ENCODE measurements around the gene LPP. TPM values are rescaled to one million over a fixed set of nuclear protein-coding genes. Genes with fewer than 3 reads are reported as not detected.

Gene LPP
- total RNA-seq, 1 experiment from 2014 or later, result 148 TPM

DNA sequence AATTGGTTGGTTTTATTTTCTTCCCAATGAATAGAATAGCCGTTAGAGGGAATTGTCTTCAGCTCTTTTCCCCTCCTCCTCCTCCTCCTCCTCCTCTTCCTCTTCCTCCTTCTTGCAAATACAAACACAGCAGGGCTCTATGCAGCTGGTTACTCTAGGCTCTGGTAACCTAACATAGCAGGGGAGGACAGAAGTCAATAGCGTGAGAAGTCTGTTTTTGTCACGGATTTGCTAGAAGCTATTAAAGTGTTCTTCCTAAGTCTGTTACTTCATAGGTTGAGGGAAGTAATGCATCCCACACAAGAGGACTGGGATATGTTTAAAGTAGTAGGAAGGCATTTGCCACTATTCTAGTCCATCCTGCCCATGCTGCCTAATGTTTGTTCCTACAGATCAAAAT, 643.1 kb downstream of the LPP start:
- Histone ChIP-seq H3K4me3 (no peak overlapping the region), H3K27ac (no peak overlapping the region), H4K20me1 (ENCODE audit: insufficient read depth) (no peaks in the 10 kb centered on the region), H3K4me2 (no peak overlapping the region), H3K36me3 (ENCODE audit: low read depth) (no peaks in the 10 kb centered on the region), H2AFZ (no peak overlapping the region), H3K27me3 (ENCODE audit: insufficient read depth, low read depth) (no peaks in the 10 kb centered on the region), H3K9me3 (ENCODE audit: insufficient read depth, low read depth) (no peaks in the 10 kb centered on the region), H3F3A (ENCODE audit: insufficient read depth, low read depth) (no peaks in the 10 kb centered on the region), H3K9me2 (ENCODE audit: insufficient read depth) (no peaks in the 10 kb centered on the region), H3K79me2 (ENCODE audit: low read depth) (no peaks in the 10 kb centered on the region), H3K4me1 (replicated peaks; ENCODE audit: insufficient read depth) (no peaks in the 10 kb centered on the region)
- intact Hi-C loops (cut with micrococcal nuclease; ENCODE audit: unreplicated experiment), result no loop called here
- no TSS peak for BruUV-seq (replicated peaks)
- DNase-seq, result no peak
- ChIA-PET POLR2A (ENCODE audit: unreplicated experiment) (interaction anchor here (0.6 kb wide), 1 partner anchor 1075 kb away, joined by 6 read pairs; no protein-coding TSS in a partner anchor), CTCF (no interaction called here)
- TF ChIP-seq EZH2 (IDR thresholded peaks at IDR 0.05; ENCODE audit: low read depth), result no peak
- TF ChIP-seq, protein P1, sequence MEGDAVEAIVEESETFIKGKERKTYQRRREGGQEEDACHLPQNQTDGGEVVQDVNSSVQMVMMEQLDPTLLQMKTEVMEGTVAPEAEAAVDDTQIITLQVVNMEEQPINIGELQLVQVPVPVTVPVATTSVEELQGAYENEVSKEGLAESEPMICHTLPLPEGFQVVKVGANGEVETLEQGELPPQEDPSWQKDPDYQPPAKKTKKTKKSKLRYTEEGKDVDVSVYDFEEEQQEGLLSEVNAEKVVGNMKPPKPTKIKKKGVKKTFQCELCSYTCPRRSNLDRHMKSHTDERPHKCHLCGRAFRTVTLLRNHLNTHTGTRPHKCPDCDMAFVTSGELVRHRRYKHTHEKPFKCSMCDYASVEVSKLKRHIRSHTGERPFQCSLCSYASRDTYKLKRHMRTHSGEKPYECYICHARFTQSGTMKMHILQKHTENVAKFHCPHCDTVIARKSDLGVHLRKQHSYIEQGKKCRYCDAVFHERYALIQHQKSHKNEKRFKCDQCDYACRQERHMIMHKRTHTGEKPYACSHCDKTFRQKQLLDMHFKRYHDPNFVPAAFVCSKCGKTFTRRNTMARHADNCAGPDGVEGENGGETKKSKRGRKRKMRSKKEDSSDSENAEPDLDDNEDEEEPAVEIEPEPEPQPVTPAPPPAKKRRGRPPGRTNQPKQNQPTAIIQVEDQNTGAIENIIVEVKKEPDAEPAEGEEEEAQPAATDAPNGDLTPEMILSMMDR (conservative IDR thresholded peaks at IDR 0.05), result no peak

DNA sequence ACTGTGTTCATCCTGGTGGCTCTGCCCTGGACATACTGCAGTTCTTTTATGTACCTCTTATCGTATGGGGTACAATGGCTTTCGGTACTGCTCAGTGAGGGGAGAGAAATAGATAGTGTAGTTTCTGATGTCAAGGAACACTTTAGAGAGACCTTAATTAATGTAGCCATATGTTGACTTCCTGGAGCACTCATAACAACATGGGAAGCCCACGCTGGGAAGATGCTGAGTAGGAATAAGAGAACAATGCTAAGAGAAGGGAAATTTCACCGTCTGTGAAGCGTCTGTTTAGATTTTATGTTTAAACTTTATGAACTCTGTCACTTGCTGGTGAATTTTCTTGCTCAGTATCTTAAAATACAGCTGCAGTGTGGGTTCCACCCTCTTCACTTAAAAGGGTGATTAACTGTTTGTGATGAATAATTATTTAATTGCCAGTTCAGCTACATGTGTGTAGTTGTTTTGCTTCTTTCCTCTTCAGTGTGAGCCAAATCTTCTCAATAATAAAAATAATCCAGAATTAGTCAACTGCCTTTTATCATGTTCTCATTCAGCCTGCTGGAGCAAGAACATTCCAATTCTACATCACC, 644.7 kb downstream of the LPP start:
- ChIA-PET POLR2A (ENCODE audit: unreplicated experiment) (no interaction called here), CTCF (no interaction called here)
- no peaks in the 10 kb centered on the region for H3K27me3 ChIP-seq (ENCODE audit: insufficient read depth, low read depth)
- H3K9me3 ChIP-seq (ENCODE audit: insufficient read depth, low read depth), result no peaks in the 10 kb centered on the region
- H2AFZ ChIP-seq, result no peak overlapping the region
- no peaks in the 10 kb centered on the region for H3K79me2 ChIP-seq (ENCODE audit: low read depth)
- no peak overlapping the region for H3K4me2 ChIP-seq
- no peak for DNase-seq
- no peaks in the 10 kb centered on the region for H4K20me1 ChIP-seq (ENCODE audit: insufficient read depth)
- H3K4me3 ChIP-seq, result no peak overlapping the region
- H3K4me1 ChIP-seq (replicated peaks; ENCODE audit: insufficient read depth), result no peaks in the 10 kb centered on the region
- no TSS peak for BruUV-seq (replicated peaks)
- H3F3A ChIP-seq (ENCODE audit: insufficient read depth, low read depth), result no peaks in the 10 kb centered on the region
- H3K9me2 ChIP-seq (ENCODE audit: insufficient read depth), result no peaks in the 10 kb centered on the region
- intact Hi-C loops (cut with micrococcal nuclease; ENCODE audit: unreplicated experiment), result no loop called here
- no peaks in the 10 kb centered on the region for H3K36me3 ChIP-seq (ENCODE audit: low read depth)
- TF ChIP-seq, protein P1 (conservative IDR thresholded peaks at IDR 0.05), result no peak
- no peak for TF ChIP-seq EZH2 (IDR thresholded peaks at IDR 0.05; ENCODE audit: low read depth)
- no peak overlapping the region for H3K27ac ChIP-seq

DNA sequence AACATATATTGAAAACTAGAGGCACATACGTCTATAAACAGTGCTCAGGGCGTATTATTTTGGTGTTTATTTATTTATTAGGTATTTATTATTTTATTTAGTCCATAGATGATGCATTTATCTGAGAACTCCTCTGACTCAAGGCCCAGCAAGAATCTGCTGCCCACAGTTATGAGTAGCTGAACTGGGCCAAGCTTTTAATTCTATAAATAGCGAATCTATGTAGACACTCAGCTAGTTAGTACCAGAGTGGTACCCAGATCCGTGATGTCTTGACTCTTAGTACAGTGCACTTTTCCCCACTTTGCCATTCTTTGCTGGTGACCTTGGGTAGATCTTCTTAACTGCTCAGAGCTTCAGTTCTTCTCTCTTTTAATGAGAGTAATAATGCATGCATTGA, 647.4 kb downstream of the LPP start:
- Histone ChIP-seq H3K36me3 (ENCODE audit: low read depth) (no peaks in the 10 kb centered on the region), H3K9me2 (ENCODE audit: insufficient read depth) (no peaks in the 10 kb centered on the region), H3K4me3 (no peak overlapping the region), H3F3A (ENCODE audit: insufficient read depth, low read depth) (no peaks in the 10 kb centered on the region; the same call in 1 of the 2 replicates), H3K4me2 (no peak overlapping the region), H3K27ac (no peak overlapping the region), H4K20me1 (ENCODE audit: insufficient read depth) (no peaks in the 10 kb centered on the region), H3K27me3 (ENCODE audit: insufficient read depth, low read depth) (no peaks in the 10 kb centered on the region), H3K9me3 (ENCODE audit: insufficient read depth, low read depth) (peaks cover 9% of the 10 kb centered on the region), H2AFZ (no peak overlapping the region), H3K4me1 (replicated peaks; ENCODE audit: insufficient read depth) (no peaks in the 10 kb centered on the region), H3K79me2 (ENCODE audit: low read depth) (no peaks in the 10 kb centered on the region)
- BruUV-seq (replicated peaks), result no TSS peak
- intact Hi-C loops (cut with micrococcal nuclease; ENCODE audit: unreplicated experiment), result no loop called here
- CTCF ChIA-PET, result no interaction called here
- POLR2A ChIA-PET (ENCODE audit: unreplicated experiment), result no interaction called here
- DNase-seq, result no peak
- no peak for TF ChIP-seq EZH2 (IDR thresholded peaks at IDR 0.05; ENCODE audit: low read depth)
- TF ChIP-seq, protein P1 (conservative IDR thresholded peaks at IDR 0.05), result no peak

Data from PC-9 (cell line).